ENCODE data around the gene ZNF823. TPM values are rescaled to one million over a fixed set of nuclear protein-coding genes. Genes with fewer than 3 reads are reported as not detected.

ZNF823 gene
- total and polyA plus RNA-seq, 2 donors (not counting 1 experiment from before 2014, with no cell fraction given), result 1.8 to 5.1 TPM

- DNase-seq (no peak), ATAC-seq (ENCODE audit: low read depth) (no peak)
- POLR2A ChIA-PET, result no interaction called here
- no peak overlapping the region for H2AFZ ChIP-seq (ENCODE audit: insufficient read depth, low read depth, low read length, poor library complexity, severe bottlenecking)
- H3K4me1 Mint-ChIP-seq, result no peaks in the 10 kb centered on the region
- H3K36me3 ChIP-seq (replicated peaks in 1 of 2; ENCODE audit: control extremely low read depth in 1 of 2, control insufficient read depth in 1 of 2, extremely low read depth in 1 of 2, insufficient read depth in 2 of 2, low read length in 1 of 2), result peaks cover 19 to 26% of the 10 kb centered on the region in 2 experiments
- H3K4me2 ChIP-seq (replicated peaks; ENCODE audit: low read depth, low read length, poor library complexity, severe bottlenecking), result no peak overlapping the region
- H3K27me3 ChIP-seq (replicated peaks in 1 of 4; ENCODE audit: control extremely low read depth in 1 of 4, control insufficient read depth in 3 of 4, insufficient read depth in 4 of 4, low read length in 3 of 4), result no peaks in the 10 kb centered on the region
- H3K4me3 Mint-ChIP-seq, result no peak overlapping the region
- no peak overlapping the region for H3K9ac ChIP-seq (ENCODE audit: low read length)
- no peak overlapping the region for H3K4me3 ChIP-seq (ENCODE audit: control extremely low read depth in 1 of 5, extremely low read depth in 1 of 5, insufficient read depth in 1 of 5, low read depth in 2 of 5, low read length in 4 of 5)
- H3K79me2 ChIP-seq (ENCODE audit: control insufficient read depth, insufficient read depth, low read length), result no peaks in the 10 kb centered on the region
- no peak overlapping the region for H3K27ac Mint-ChIP-seq
- WGBS (ENCODE audit: insufficient coverage), result 100% methylated on average over 1 of the region's 3 CpGs
- no peaks in the 10 kb centered on the region for H4K20me1 ChIP-seq (ENCODE audit: control insufficient read depth, insufficient read depth, low read length, poor library complexity, severe bottlenecking)
- TF ChIP-seq EZH2 (IDR thresholded peaks at IDR 0.05; ENCODE audit: borderline replicate concordance, insufficient read depth, low read depth, low read length, poor library complexity, severe bottlenecking) (no peak), CTCF (IDR thresholded peaks at IDR 0.05) (no peak)
- intact Hi-C loops (cut with micrococcal nuclease), result no loop called here
- no peaks in the 10 kb centered on the region for H3K27me3 Mint-ChIP-seq
- H3K27ac ChIP-seq (ENCODE audit: low read length in 2 of 2), result no peak overlapping the region
- CTCF ChIA-PET, result no interaction called here
- H3K9me3 Mint-ChIP-seq (ENCODE audit: insufficient read depth), result peaks cover 20% of the 10 kb centered on the region
- no peaks in the 10 kb centered on the region for H3K4me1 ChIP-seq (ENCODE audit: control insufficient read depth in 2 of 2, insufficient read depth in 2 of 2, low read length in 2 of 2)
- peaks cover 30 to 88% (median 44%) of the 10 kb centered on the region in 3 donors for H3K9me3 ChIP-seq (ENCODE audit: control extremely low read depth in 1 of 3, control insufficient read depth in 2 of 3, insufficient read depth in 1 of 3, low read length in 2 of 3)
Observed at GRCh38 chr19:11784356-11784755, 45.6 kb upstream of the ZNF823 start.

GRCh38 chr19:11783767-11784166 is 45.0 kb upstream of the ZNF823 start:
- H3K4me3 ChIP-seq (ENCODE audit: control extremely low read depth in 1 of 5, extremely low read depth in 1 of 5, insufficient read depth in 1 of 5, low read depth in 2 of 5, low read length in 4 of 5), result no peak overlapping the region
- ChIA-PET POLR2A (no interaction called here), CTCF (no interaction called here)
- no peaks in the 10 kb centered on the region for H3K4me1 ChIP-seq (ENCODE audit: control insufficient read depth in 2 of 2, insufficient read depth in 2 of 2, low read length in 2 of 2)
- intact Hi-C loops (cut with micrococcal nuclease), result no loop called here
- H3K36me3 ChIP-seq (replicated peaks in 1 of 2; ENCODE audit: control extremely low read depth in 1 of 2, control insufficient read depth in 1 of 2, extremely low read depth in 1 of 2, insufficient read depth in 2 of 2, low read length in 1 of 2), result peaks cover 19 to 32% of the 10 kb centered on the region in 2 experiments
- no peak overlapping the region for H3K27ac ChIP-seq (ENCODE audit: low read length in 2 of 2)
- Mint-ChIP-seq H3K9me3 (ENCODE audit: insufficient read depth) (peaks cover 19% of the 10 kb centered on the region), H3K27ac (no peak overlapping the region), H3K27me3 (no peaks in the 10 kb centered on the region), H3K4me3 (no peak overlapping the region), H3K4me1 (no peaks in the 10 kb centered on the region)
- no peak overlapping the region for H2AFZ ChIP-seq (ENCODE audit: insufficient read depth, low read depth, low read length, poor library complexity, severe bottlenecking)
- H3K79me2 ChIP-seq (ENCODE audit: control insufficient read depth, insufficient read depth, low read length), result no peaks in the 10 kb centered on the region
- H3K9ac ChIP-seq (ENCODE audit: low read length), result no peak overlapping the region
- WGBS (ENCODE audit: insufficient coverage), result no CpG with 5 or more reads among the region's 1 CpG
- no peak for DNase-seq
- H3K9me3 ChIP-seq (ENCODE audit: control extremely low read depth in 1 of 3, control insufficient read depth in 2 of 3, insufficient read depth in 1 of 3, low read length in 2 of 3), result peaks cover 30 to 86% (median 50%) of the 10 kb centered on the region in 3 donors
- ATAC-seq (ENCODE audit: low read depth), result no peak
- H4K20me1 ChIP-seq (ENCODE audit: control insufficient read depth, insufficient read depth, low read length, poor library complexity, severe bottlenecking), result no peaks in the 10 kb centered on the region
- H3K27me3 ChIP-seq (replicated peaks in 1 of 4; ENCODE audit: control extremely low read depth in 1 of 4, control insufficient read depth in 3 of 4, insufficient read depth in 4 of 4, low read length in 3 of 4), result no peaks in the 10 kb centered on the region
- no peak overlapping the region for H3K4me2 ChIP-seq (replicated peaks; ENCODE audit: low read depth, low read length, poor library complexity, severe bottlenecking)
- TF ChIP-seq CTCF (IDR thresholded peaks at IDR 0.05), result no peak
- TF ChIP-seq EZH2 (IDR thresholded peaks at IDR 0.05; ENCODE audit: borderline replicate concordance, insufficient read depth, low read depth, low read length, poor library complexity, severe bottlenecking), result no peak

Data from B cell (primary cell).